ENCODE data around the gene PCNX4.

PCNX4 gene

GRCh38 chr14:60102389-60102788 is 10.7 kb downstream of the PCNX4 start:
- DNase-seq = no peak

GRCh38 chr14:60106339-60106738 is 14.6 kb downstream of the PCNX4 start:
- DNase-seq = no peak

DNA sequence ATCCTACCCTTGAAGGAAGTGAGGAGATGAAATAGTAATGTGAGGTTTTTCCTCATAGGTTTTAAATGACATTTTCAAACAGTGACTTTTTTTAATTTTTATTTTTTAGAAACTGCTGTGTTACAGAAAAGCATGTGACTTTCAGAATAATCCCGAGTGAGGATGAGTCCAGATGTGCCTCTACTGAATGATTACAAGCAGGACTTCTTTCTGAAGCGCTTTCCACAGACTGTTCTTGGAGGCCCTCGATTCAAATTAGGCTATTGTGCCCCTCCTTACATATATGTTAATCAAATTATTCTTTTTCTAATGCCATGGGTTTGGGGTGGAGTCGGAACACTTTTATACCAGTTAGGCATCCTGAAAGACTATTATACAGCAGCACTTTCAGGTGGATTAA is 15.8 kb downstream of the PCNX4 start:
- DNase-seq = no peak

GRCh38 chr14:60111732-60112131 is 20.0 kb downstream of the PCNX4 start:
- DNase-seq = no peak

DNA sequence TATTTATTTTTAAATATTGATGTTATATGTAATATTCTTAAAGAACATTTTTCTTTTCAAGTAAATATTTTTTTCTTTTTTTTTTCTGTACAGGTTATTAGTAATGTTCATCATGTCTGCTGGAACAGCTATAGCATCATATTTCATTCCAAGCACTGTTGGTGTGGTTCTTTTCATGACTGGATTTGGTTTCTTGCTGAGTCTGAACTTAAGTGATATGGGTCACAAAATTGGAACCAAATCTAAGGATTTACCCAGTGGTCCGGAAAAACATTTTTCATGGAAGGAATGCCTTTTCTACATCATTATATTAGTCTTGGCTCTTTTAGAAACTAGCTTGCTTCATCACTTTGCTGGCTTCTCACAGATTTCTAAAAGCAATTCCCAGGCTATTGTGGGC is 23.2 kb downstream of the PCNX4 start:
- DNase-seq = no peak

GRCh38 chr14:60116181-60116580 is 24.5 kb downstream of the PCNX4 start:
- no peak for DNase-seq

- no peak for DNase-seq
Measured at GRCh38 chr14:60125918-60126317, 34.2 kb downstream of the PCNX4 start.

DNA sequence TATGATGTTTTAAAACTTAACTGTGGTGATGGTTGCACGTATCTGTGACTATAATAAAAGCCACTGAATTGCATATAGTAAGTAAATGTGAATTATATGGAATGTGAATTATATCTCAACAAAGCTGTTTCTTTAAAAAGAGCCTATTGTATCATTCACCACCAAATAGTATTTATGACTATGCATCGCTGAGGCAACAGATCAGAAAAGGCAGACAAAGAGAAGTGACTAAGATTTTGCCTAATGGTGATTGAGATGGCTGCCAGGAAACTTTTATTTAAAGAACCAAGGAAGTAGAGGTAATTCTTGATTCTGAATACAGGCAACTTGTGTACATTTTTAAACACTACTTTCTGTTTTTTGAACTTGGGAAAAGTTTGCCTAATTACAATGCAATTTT is 41.8 kb downstream of the PCNX4 start:
- no peak for DNase-seq

- DNase-seq = no peak
Measured at GRCh38 chr14:60134702-60135101, 43.0 kb downstream of the PCNX4 start.

DNA sequence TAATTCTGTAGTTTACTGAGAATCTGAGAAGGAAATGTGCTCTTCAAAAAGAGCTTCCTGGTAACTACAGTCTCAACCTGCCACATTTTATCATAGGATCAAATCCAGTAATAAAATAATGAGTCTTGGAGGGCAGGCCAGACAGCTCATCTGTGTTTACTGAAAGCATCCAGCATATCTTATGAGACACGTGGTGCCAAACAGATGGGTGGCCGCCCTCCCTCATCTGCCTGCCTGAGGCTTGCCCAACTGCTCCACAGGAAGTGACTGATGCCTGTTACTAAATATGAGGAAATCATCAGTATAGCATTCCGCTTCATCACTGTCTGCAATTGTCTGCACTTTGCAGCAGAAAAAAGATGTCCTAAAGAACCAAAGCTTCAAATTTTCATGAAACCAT is 60.0 kb downstream of the PCNX4 start:
- DNase-seq = peak; percentile 70 to 83

DNA sequence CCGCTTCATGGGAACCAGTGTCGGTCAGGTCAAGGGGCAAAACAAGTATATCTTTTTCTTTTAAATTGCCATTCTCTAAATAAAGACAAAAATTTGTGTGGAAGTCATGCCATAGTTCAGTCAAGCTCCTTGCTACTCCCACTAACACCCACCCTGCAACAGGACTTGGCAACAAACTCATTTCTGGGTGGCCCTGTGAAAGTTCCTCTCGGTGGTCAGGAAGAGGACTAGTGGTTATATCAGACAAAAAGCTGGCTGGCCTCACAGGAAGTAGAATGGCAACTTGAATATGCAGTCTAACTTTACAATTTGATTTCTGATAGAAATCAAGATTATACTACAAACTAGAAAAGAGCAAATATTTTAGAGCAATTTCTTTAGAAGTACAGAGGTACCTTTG is 62.3 kb downstream of the PCNX4 start:
- DNase-seq = no peak

DNA sequence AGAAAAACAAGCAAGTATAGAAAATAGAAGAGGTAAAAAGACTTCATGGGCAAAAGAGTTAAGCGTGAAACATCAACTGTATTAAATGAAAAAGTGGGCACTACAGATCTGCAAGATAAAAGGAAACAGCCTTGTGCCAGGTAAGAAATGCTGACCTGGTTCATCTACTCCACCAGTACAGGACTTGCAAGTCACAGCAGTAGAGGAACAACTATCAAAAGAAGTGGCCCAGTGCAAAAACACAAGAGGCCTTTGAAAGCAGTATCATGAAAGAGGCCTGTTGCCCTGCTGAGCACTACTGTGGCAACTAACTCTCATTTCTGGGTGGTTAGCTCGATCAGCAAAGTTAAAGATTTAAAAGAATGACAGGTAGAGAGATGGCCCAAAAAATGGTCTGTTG is 62.9 kb downstream of the PCNX4 start:
- DNase-seq = no peak

DNA sequence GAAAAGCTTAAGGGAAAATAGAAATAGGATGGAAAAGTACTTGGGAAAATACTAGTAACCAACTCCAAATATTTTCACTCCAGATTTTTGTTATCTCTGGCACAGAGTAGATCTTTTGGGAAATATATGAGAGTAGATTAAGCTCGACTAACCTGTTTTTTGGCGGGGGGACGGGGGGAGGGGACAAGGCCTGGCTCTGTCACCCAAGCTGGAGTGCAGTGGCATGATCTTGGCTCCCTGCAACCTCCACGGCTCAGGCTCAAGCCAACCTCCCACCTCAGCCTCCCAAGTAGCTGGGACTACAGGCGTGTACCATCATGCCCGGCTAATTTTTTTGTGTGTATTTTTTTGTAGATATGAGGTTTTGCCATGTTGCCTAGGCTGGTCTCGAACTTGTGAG is 68.7 kb downstream of the PCNX4 start:
- no peak for DNase-seq

DNA sequence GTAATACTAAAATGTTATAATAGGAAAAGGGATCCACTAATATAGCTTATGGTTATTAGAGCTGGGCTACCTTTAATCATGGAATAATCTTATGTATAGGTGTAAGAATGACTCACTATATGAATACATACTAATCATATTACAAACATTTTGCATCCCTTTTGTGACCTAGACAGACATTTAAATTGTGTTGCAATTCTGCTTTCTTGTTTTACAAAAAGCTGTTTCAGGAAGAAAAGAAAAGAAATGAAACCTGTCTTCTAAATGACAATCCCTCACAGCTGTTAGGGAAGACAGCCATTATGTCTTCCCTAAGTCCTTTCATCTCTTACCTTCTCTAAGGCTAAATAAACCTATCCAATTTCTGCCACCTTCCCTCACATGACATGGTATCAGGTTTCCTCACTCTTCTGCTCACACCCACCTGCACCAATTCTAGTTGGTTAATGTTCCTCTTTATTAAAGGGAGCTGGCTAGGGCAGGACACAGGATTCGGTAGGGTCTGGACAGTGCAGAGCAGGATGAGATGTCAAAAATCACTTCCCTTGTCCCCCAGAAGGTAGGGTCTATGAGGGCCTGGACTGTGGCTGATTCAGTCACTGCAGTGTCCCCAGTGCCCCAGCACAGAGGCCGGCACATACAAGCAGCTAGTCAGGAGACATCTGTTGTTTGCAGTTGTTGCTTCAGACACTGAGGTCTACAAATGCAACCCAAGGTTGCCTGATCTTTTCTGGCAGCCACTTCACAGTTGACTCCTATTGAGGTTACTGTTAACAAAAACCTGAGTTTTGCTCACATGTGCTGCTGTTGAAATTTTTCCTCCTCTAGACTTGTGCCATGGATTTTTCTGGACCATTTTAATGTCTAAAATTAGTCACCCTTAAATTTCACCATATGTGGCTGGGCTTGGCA is 69.7 kb downstream of the PCNX4 start:
- peak in 1 of 2 experiments; percentile 33 for DNase-seq

- DNase-seq = peak in 1 of 2 experiments; percentile 20
Measured at GRCh38 chr14:60163693-60164092, 72.0 kb downstream of the PCNX4 start.

DNA sequence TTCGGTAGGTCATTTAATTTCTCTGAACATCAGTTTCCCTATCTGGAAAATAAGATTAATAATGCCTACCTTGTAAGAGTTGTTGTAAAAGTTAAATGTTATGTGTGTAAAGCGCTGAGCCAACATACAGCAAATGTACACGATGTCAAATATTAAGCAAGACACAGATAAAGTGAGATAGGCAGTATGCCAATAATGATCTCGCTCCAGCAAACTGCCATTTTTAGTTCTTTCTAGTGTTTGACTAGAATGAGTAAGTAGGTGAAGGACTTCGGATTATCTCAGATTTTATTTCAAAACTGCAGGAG is 72.6 kb downstream of the PCNX4 start:
- DNase-seq = no peak

DNA sequence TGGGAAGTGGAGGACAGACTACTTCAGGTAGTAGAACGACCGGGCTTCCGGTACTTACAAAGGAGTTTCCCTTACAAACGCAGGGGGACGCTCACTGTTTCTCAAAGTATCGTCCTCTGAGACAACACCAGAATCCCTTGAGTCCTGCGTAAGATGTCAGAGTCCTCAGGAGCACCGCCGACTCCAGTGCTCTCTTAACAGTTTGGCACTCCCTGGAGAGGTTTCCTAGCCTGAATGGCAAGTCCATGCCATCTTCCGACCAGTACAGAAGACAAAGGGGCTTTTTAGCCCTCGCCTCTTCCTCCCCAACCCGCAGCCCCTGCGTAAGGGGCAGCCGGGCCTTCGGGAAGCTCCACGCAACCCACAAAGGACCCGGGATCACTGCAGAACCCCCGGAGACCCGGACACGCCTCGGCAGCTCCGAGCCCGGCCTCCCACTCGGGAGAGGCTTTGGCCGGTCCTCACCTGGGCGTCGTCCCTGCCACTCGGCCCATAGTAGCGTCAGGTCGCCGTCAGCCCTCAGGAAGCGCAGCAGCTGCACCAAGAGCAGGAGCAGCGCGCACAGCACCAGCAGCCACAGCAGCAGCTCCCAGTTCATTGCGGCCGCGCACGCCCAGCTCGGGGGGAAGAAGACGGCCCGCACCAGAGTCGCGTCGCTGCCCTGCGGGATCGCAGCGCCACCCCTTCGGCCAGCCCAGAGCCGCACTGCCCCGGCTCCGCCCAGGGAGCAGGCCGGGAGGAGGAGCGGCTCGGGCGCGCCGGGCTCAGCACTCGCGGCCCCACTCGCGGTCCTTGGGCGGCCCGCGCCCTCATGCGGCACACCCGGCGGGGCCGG is 73.2 kb downstream of the PCNX4 start, which contains the start of gene DHRS7:
TSS of gene DHRS7 (minus strand) at position 687 of the 835 bp plus-strand sequence. CDS start at position 598, 89 bp downstream.
- DNase-seq = peak in 1 of 2 experiments; percentile 86

DNA sequence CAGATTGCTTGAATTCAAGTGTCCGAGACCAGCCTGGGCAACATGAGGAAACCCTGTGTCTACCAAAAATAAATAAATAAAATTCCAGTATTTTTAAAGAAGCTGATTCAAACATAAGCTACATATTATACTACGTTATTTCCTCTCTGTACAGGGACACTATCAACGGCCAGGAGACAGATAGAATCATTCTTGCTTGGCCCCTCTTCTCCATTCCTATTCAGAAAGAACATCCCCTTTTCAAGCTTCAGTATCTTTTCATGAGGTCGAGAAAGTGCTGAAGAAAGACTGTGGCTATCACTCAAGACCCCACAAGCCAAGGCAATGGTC is 73.8 kb downstream of the PCNX4 start:
- no peak for DNase-seq

- DNase-seq = no peak
Measured at GRCh38 chr14:60166142-60166541, 74.4 kb downstream of the PCNX4 start.

DNA sequence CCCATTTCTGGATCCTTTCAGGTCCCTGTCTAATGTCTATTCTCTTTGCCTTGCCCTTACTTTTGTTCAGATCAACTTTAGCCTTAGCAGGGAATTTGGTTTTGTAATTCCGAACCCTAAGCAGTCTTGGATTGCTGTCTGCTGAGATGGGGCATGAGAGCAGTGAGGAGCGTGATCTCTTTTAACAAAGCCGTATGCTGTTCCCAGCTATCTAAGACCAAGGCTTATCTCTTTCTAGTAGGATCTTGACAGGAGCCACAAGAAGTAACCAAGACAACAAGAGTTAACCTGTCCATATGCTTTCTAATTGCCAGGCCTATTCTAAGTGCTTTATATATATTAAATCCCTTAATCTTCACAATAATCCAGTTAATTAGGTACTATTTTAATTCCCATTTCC is 78.0 kb downstream of the PCNX4 start:
- DNase-seq = no peak

GRCh38 chr14:60170948-60171347 is 79.2 kb downstream of the PCNX4 start:
- DNase-seq = no peak

- no peak for DNase-seq
Measured at GRCh38 chr14:60171690-60172089, 80.0 kb downstream of the PCNX4 start.

DNA sequence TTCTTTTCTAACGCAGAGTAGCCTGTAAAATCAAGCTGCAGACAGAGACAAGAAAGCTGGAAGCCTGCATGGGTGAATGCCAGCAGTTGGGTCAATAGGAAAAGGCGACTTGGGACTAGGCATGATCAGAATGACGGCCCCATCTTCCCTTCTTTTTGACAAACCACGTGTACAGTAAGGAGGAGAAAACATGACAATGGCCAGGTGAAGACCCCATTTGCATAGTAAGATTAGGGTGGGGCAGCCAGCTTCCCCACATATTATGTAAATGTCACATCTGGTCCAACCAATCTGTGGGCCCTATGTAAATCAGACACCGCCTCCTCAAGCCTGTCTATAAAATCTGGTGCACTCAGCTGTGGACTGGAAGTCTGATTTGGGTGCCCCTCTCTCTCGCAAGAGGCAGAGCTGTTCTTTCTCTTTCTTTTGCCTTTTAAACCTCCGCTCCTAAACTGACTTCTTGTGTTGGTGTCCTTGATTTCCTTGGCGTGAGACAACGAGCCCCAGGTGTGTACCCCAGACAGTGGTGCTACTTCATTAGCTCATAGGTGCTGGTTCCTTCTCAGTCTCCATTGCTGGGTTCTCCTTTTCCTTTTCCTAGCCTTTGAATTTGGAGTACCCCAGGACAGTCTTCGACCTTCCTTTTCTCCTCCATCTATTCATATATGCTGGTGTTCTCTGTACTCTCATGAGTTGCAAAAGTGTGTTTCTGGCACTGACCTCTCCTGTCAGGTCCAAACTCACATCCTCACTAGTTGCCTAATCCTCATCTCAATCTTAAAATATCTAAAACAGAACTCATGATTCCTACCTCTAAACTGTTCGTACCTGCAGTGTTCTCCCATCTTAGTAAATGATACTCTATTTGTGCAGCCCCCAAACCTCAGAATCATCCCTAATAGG is 82.9 kb downstream of the PCNX4 start:
- no peak for DNase-seq
